Upper lobe of left lung (tissue), 6 donors: ENCODE results near the gene RBM41. TPM values are rescaled to one million over a fixed set of nuclear protein-coding genes. Genes with fewer than 3 reads are reported as not detected.
A peak's percentile ranks its signal among the peaks of the same experiment; 100 is the strongest.
"Not testable (repeated sequence)": the region's sequence is repeated elsewhere in the genome, so short reads cannot be mapped to it uniquely, and the experiment has no call there.

Experiments used
- ATAC-seq, 2 donors: fragments of 200-7000 bp; cut with Tn5 transposase; one replicate each; pipeline ENCODE4 v1.9.1; 2022; ENCODE audit warnings: mild to moderate bottlenecking in 2 of 2, moderate library complexity in 2 of 2; ENCODE audit not compliant: low FRiP score in 2 of 2
- DNase-seq, 2 donors: peaks; one replicate each; pipeline ENCODE4 v3.0.0-alpha.2; 2019 to 2020
- H3K27ac ChIP-seq, 4 donors: fragments of 200-600 bp; sonication (generic); one replicate each; pipeline ENCODE4 v1.5.1; 2016 to 2019
- H3K27me3 ChIP-seq, 4 donors: fragments of 200-600 bp; sonication (generic); one replicate each; pipeline ENCODE4 v1.5.1; 2017 to 2019
- H3K36me3 ChIP-seq, 4 donors: fragments of 200-600 bp; sonication (generic); one replicate each; pipeline ENCODE4 v1.5.1; 2016 to 2019
- H3K4me1 ChIP-seq, 4 donors: fragments of 200-600 bp; sonication (generic); one replicate each; pipeline ENCODE4 v1.5.1; 2018 to 2019
- H3K4me3 ChIP-seq, 4 donors: fragments of 200-600 bp; sonication (generic); one replicate each; pipeline ENCODE4 v1.5.1; 2017 to 2019; ENCODE audit warnings: mild to moderate bottlenecking in 2 of 4, moderate library complexity in 1 of 4
- H3K9me3 ChIP-seq, 4 donors: fragments of 200-600 bp; sonication (generic); one replicate each; pipeline ENCODE4 v1.5.1; 2018 to 2019
- EP300 ChIP-seq, 4 donors: sonication (generic); formaldehyde crosslinking; IDR thresholded peaks; one replicate each; pipeline ENCODE4 v1.5.1; 2017; ENCODE audit warnings: antibody characterized with exemption in 4 of 4, control low read depth in 2 of 4
- POLR2A ChIP-seq, 4 donors: fragments of 450-650 bp; IDR thresholded peaks; one replicate each; pipeline ENCODE4 v1.5.1; 2016 to 2017; ENCODE audit warnings: antibody characterized with exemption in 4 of 4, mild to moderate bottlenecking in 2 of 4
- POLR2AphosphoS5 ChIP-seq, 2 donors: sonication (generic); formaldehyde crosslinking; IDR thresholded peaks; one replicate each; pipeline ENCODE4 v1.5.1; 2017; ENCODE audit warnings: antibody characterized with exemption in 2 of 2
- WGBS, 2 donors: methylation state at CpG; one replicate each; pipeline ENCODE4 v1.1.5; 2017 to 2018; 5-methylcytosine and 5-hydroxymethylcytosine counted together
- total RNA-seq, 6 donors: library from RNA; depleted of rRNA in 4 of 6; stranded (reverse); fragments of >200 nt in 4 of 6; gene quantifications; one replicate each; pipeline versions ENCODE4 v1.1.0 to v1.2.1, GENCODE V29; 2016 to 2021
- TF ChIP-seq, protein P1 (sequence below), 6 experiments: fragments of 450-650 bp in 4 of 6; fragments of 200-600 bp in 2 of 6; sonication (generic) in 2 of 6; IDR thresholded peaks; one replicate each; pipeline ENCODE4 v1.5.1; 2016 to 2019; ENCODE audit warnings: antibody characterized with exemption in 6 of 6
- donor health status: DM: no; HTN: no; CAD: no; lungs with moderate emphysema.
- donor health status: DM: no; HTN: yes; CAD: no; lungs with severe emphysema.

Gene RBM41
- 10 to 100 TPM; 10.9 to 49.2 (median 16.5) TPM for total RNA-seq

DNA sequence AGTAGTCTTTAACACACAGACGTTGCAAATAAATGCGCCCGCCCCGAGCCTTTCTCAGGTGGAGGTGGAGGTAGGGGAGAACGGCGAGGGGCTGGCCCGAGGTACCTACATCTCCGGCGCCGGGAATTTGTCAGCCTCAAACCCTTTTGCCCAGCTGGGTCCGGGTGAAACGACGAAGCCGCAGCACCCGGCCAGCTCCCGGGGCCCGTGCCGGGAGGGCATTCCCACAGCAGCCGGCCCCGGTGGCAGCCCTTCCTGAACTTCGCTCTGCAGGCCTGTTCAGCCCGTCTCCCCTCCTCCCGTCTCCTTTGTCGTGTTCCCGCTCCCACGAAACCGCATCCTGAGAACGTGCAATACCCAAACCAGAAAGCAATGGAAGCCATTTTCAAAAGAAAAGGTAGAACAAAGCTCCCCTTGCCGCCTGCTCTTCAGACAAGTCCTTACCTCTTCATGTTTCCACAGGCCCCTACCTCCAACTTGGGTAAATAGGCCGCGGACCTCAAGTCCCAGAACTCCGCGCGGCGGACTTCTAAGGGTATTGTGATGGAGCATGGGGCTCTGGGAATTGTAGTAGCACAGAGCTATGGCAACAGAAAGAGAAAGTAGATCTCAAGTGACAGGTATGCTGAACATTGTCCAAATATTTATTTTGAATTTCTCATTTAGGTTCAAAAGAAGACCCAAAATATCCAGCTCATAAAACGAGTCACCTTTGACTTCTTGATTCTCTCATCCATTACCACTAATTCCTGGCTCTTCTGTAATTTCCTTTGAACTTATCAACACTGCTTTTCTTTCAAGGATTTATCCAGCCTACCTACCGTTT lies at the start of gene RBM41:
RBM41 (minus strand) TSS at position 501 of the 826 bp plus-strand sequence; CDS start at position 452, 49 bp downstream.
- no peaks in the 10 kb centered on the region for H3K9me3 ChIP-seq
- TF ChIP-seq POLR2AphosphoS5 (IDR thresholded peaks at IDR 0.05) (peak in 1 of 2 donors; percentile 16), POLR2A (IDR thresholded peaks at IDR 0.05) (peak in 1 of 4 donors; percentile 28), EP300 (IDR thresholded peaks at IDR 0.05) (no peak)
- DNase-seq, result peak; percentile 79 to 86
- WGBS, 2 donors, result 6 to 50% methylated on average over 2 to 28 of the region's 37 CpGs
- H3K4me3 ChIP-seq, result peak within 1 kb of the TSS; percentile 12 to 70 (median 60)
- H3K4me1 ChIP-seq, result no peaks in the 10 kb centered on the region
- H3K27ac ChIP-seq, result peak within 1 kb of the TSS; percentile 43 to 82 (median 78)
- no peaks in the 10 kb centered on the region for H3K27me3 ChIP-seq
- ATAC-seq, result peak; percentile 89 to 94
- H3K36me3 ChIP-seq, result peaks cover 0 to 28% (median under 1%) of the 10 kb centered on the region in 4 donors

GRCh38 chrX:107168257-107168656 lies 49.6 kb upstream of the RBM41 start:
- Histone ChIP-seq H3K27me3 (no peaks in the 10 kb centered on the region), H3K4me1 (no peaks in the 10 kb centered on the region), H3K36me3 (no peaks in the 10 kb centered on the region), H3K4me3 (no peak overlapping the region), H3K9me3 (no peaks in the 10 kb centered on the region), H3K27ac (no peak overlapping the region)
- no peak for DNase-seq
- no peak for ATAC-seq
- TF ChIP-seq, protein P1, sequence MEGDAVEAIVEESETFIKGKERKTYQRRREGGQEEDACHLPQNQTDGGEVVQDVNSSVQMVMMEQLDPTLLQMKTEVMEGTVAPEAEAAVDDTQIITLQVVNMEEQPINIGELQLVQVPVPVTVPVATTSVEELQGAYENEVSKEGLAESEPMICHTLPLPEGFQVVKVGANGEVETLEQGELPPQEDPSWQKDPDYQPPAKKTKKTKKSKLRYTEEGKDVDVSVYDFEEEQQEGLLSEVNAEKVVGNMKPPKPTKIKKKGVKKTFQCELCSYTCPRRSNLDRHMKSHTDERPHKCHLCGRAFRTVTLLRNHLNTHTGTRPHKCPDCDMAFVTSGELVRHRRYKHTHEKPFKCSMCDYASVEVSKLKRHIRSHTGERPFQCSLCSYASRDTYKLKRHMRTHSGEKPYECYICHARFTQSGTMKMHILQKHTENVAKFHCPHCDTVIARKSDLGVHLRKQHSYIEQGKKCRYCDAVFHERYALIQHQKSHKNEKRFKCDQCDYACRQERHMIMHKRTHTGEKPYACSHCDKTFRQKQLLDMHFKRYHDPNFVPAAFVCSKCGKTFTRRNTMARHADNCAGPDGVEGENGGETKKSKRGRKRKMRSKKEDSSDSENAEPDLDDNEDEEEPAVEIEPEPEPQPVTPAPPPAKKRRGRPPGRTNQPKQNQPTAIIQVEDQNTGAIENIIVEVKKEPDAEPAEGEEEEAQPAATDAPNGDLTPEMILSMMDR (IDR thresholded peaks at IDR 0.05), result no peak
- TF ChIP-seq POLR2A (IDR thresholded peaks at IDR 0.05), result no peak
- no peak for TF ChIP-seq EP300 (IDR thresholded peaks at IDR 0.05)
- TF ChIP-seq POLR2AphosphoS5 (IDR thresholded peaks at IDR 0.05), result no peak

- ATAC-seq (no peak), DNase-seq (no peak)
- no peak for TF ChIP-seq POLR2AphosphoS5 (IDR thresholded peaks at IDR 0.05)
- no peak for TF ChIP-seq EP300 (IDR thresholded peaks at IDR 0.05)
- no peak for TF ChIP-seq POLR2A (IDR thresholded peaks at IDR 0.05)
- TF ChIP-seq, protein P1 (IDR thresholded peaks at IDR 0.05), result no peak
- Histone ChIP-seq H3K4me3 (no peak overlapping the region), H3K9me3 (no peaks in the 10 kb centered on the region), H3K27me3 (no peaks in the 10 kb centered on the region), H3K4me1 (no peaks in the 10 kb centered on the region), H3K27ac (no peak overlapping the region), H3K36me3 (no peaks in the 10 kb centered on the region)
- WGBS, 2 donors, result 80 to 93% methylated on average over 3 of the region's 3 CpGs
Measured at GRCh38 chrX:107167163-107167921, 48.7 kb upstream of the RBM41 start.

DNA sequence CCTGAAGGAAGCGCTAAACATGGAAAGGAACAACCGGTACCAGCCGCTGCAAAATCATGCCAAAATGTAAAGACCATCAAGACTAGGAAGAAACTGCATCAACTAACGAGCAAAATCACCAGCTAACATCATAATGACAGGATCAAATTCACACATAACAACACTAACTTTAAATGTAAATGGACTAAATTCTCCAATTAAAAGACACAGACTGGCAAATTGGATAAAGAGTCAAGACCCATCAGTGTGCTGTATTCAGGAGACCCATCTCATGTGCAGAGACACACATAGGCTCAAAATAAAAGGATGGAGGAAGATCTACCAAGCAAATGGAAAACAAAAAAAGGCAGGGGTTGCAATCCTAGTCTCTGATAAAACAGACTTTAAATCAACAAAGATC lies 39.0 kb upstream of the RBM41 start:
- WGBS, 2 donors, result 50 to 100% methylated on average over 1 of the region's 4 CpGs
- not testable (repeated sequence) for H3K4me3 ChIP-seq

GRCh38 chrX:107155621-107156430 lies 37.2 kb upstream of the RBM41 start:
- H3K36me3 ChIP-seq, H3K27me3 ChIP-seq, ATAC-seq, H3K27ac ChIP-seq, H3K9me3 ChIP-seq, H3K4me1 ChIP-seq: not testable (repeated sequence)
- peak overlapping the region in 3 of 4 donors; percentile 20 to 38 (median 36) for H3K4me3 ChIP-seq
- 24 to 53% methylated on average over 9 to 30 of the region's 32 CpGs for WGBS, 2 donors
- DNase-seq, result peak in 1 of 2 donors; percentile 32

More for the DNA sequence above, 39.0 kb upstream of the RBM41 start:
- H3K27ac ChIP-seq, H3K27me3 ChIP-seq, ATAC-seq, H3K9me3 ChIP-seq, H3K36me3 ChIP-seq, H3K4me1 ChIP-seq, DNase-seq: not testable (repeated sequence)
